PFSK-1 (cell line): Measurements from ENCODE around the gene P4HTM.

Experiments
- POLR2AphosphoS5 ChIP-seq: IDR thresholded peaks from 2 replicates; pipeline ENCODE4 v1.6.1; 2012; ENCODE audit warnings: low read depth, mild to moderate bottlenecking, control low read depth, low read length, moderate library complexity
- REST ChIP-seq, 2 experiments: IDR thresholded peaks; 2 replicates each; pipeline versions ENCODE4 v1.6.1 to v1.8.0; 2011 to 2012; ENCODE audit warnings: low read depth in 2 of 2, low read length in 2 of 2, control low read depth in 1 of 2, inconsistent platforms in 1 of 2, mild to moderate bottlenecking in 1 of 2, moderate library complexity in 1 of 2; ENCODE audit not compliant: insufficient read depth in 1 of 2
- SIN3A ChIP-seq: IDR thresholded peaks from 2 replicates; pipeline ENCODE4 v1.6.1; 2012; ENCODE audit warnings: mild to moderate bottlenecking, low read length, moderate library complexity, borderline replicate concordance; ENCODE audit not compliant: insufficient read depth
- TAF1 ChIP-seq: IDR thresholded peaks from 2 replicates; pipeline ENCODE4 v1.6.1; 2012; ENCODE audit warnings: low read length, control low read depth, borderline replicate concordance; ENCODE audit not compliant: insufficient read depth

- no peak for TF ChIP-seq POLR2AphosphoS5
- no peak for TF ChIP-seq TAF1
- TF ChIP-seq REST (IDR thresholded peaks at IDR 0.05; ENCODE audit: insufficient read depth in 1 of 2, low read depth in 2 of 2, low read length in 2 of 2), result no peak
- TF ChIP-seq SIN3A, result no peak
These were observed 19.5 kb upstream of the P4HTM start for GRCh38 chr3:48970586-48970985.
